Heart left ventricle (tissue), 13 donors: Measurements from ENCODE around the gene SP140L.

Experiments used
- CTCF ChIP-seq, 12 donors: fragments of 200-600 bp; sonication (generic) in 4 of 12; IDR thresholded peaks; one replicate each; pipeline versions ENCODE4 v1.5.0 to v1.8.0; 2018 to 2022; ENCODE audit warnings: antibody characterized with exemption in 12 of 12, mild to moderate bottlenecking in 5 of 12
- POLR2A ChIP-seq, 2 donors: fragments of 450-650 bp; IDR thresholded peaks; one replicate each; pipeline ENCODE4 v1.6.1; 2017; ENCODE audit warnings: antibody characterized with exemption in 2 of 2, mild to moderate bottlenecking in 2 of 2, moderate library complexity in 2 of 2
- donor health status: ischemic (EF 13 %, LVEDD 7.1; RV severe dilation, severe dysfunction).
- donor health status: DM: no; HTN: yes; CAD: no.
- donor health status: DM: no; HTN: no; CAD: no.
- donor health status: ischemic (EF 25% LVEDD 6.9; RV normal size, moderate dysfunction).
- donor health status: ischemic (EF 25% LVEDD 5.7; RV mildly dilated, moderate dysfunction).
- donor health status: ischemic (EF 35%, LVEDD 5.7; RV mildly dilated, moderate dysfunction).
- donor health status: nonischemic (EF 11% LVEDD 7.7; RV severe dilation, severe dysfunction).
- donor health status: DM: yes; HTN: yes; CAD: no.
- donor health status: PGD.
- donor health status: ischemic (EF 29% LVEDD 5.4; RV normal size, mild dysfunction).
- donor health status: nonischemic (EF 23%, LVEDD 6.1; RV moderate dilation, normal function).

DNA sequence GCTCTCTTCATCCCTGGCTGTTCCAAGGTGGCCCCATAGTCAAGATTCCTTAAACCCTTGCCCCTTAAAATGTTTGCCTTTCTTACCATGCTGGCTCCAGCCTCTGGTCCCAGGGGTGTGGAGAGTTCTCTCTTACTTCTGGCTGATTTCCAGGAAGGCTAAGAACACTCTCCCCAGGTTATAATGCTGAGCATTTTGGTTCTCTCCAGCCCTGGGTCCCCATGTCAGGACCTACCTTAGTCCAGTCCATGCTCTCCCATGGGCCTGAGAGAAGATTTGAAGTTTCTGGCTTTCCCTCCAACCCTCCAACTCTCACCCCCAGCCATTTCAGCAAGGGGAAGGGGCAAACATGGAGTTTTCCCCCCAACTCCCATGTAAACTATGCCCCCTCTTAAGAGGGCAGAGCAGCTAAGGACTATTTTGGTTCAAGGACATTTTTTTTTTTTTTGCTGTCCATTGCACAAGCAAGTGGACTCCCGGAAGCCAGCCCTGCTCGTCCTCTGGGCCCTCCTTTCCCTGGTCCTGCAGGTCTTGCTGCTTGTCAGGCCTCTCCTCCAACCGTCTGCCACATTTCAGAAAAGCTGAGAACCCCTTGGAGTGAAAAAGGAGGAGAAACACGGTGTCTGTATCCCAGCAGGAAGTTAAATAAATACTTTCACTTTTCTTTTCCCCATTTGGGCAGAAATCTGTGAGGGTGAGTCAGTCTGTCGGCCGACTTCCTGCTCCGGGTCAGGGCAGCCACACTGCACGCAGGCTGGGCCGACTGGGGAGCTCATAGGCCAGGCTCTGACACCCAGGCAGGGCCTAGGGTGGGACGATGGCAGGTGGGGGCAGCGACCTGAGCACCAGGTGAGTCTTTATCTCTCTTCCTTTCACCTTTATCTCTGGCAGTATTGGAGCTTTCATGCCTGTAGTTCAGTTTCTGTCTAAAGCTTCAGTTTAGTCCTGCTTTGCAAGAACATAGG is at the start of gene SP140L:
- TF ChIP-seq CTCF (IDR thresholded peaks at IDR 0.05) (no peak), POLR2A (IDR thresholded peaks at IDR 0.05) (no peak)
